MM.1S (cell line): ENCODE data around the gene NDUFS3.
"Not testable (repeated sequence)": the region's sequence is repeated elsewhere in the genome, so short reads cannot be mapped to it uniquely, and the experiment has no call there.

Experiments used
- DNase-seq: peaks from one replicate; pipeline ENCODE4 v3.0.0-alpha.2; 2015
- H2AFZ ChIP-seq: fragments of 300-600 bp; sonication (generic); 2 replicates; pipeline ENCODE4 v1.6.0; 2016; ENCODE audit warnings: antibody characterized with exemption, low read length
- H3F3A ChIP-seq: fragments of 300-600 bp; sonication (generic); 2 replicates; pipeline ENCODE4 v1.6.1; 2016; ENCODE audit warnings: mild to moderate bottlenecking, antibody characterized with exemption, low read length, moderate library complexity, mixed read lengths; ENCODE audit not compliant: insufficient read depth
- H3K27ac ChIP-seq: fragments of 300-600 bp; sonication (generic); 2 replicates; pipeline ENCODE4 v1.5.1; 2016; ENCODE audit warnings: mild to moderate bottlenecking, low read length
- H3K27me3 ChIP-seq: fragments of 300-600 bp; sonication (generic); replicated peaks from 2 replicates; pipeline ENCODE4 v1.6.0; 2016; ENCODE audit warnings: low read length; ENCODE audit not compliant: insufficient read depth
- H3K36me3 ChIP-seq: fragments of 300-600 bp; sonication (generic); replicated peaks from 2 replicates; pipeline ENCODE4 v1.6.1; 2016; ENCODE audit warnings: mild to moderate bottlenecking, low read length, mixed read lengths; ENCODE audit not compliant: insufficient read depth
- H3K4me1 ChIP-seq: fragments of 300-600 bp; sonication (generic); 2 replicates; pipeline ENCODE4 v1.6.1; 2016; ENCODE audit warnings: low read length, mixed read lengths
- H3K4me2 ChIP-seq: fragments of 300-600 bp; sonication (generic); 2 replicates; pipeline ENCODE4 v1.6.0; 2016; ENCODE audit warnings: low read depth, low read length
- H3K4me3 ChIP-seq: fragments of 300-600 bp; sonication (generic); 2 replicates; pipeline ENCODE4 v1.5.1; 2016; ENCODE audit warnings: low read length, mixed read lengths
- H3K79me2 ChIP-seq: fragments of 300-600 bp; sonication (generic); 2 replicates; pipeline ENCODE4 v1.6.1; 2016; ENCODE audit warnings: mixed run types, low read length, mixed read lengths
- H3K9ac ChIP-seq: fragments of 300-600 bp; sonication (generic); 2 replicates; pipeline ENCODE4 v1.6.1; 2016; ENCODE audit warnings: low read length, mixed read lengths
- H3K9me2 ChIP-seq: fragments of 300-600 bp; sonication (generic); replicated peaks from 2 replicates; pipeline ENCODE4 v1.6.1; 2016; ENCODE audit warnings: mild to moderate bottlenecking, low read length, mixed read lengths; ENCODE audit not compliant: insufficient read depth
- H3K9me3 ChIP-seq: fragments of 300-600 bp; sonication (generic); replicated peaks from 2 replicates; pipeline ENCODE4 v1.6.1; 2016; ENCODE audit warnings: mild to moderate bottlenecking, low read length, mixed read lengths; ENCODE audit not compliant: insufficient read depth
- H4K20me1 ChIP-seq: fragments of 300-600 bp; sonication (generic); 2 replicates; pipeline ENCODE4 v1.6.1; 2016; ENCODE audit warnings: mild to moderate bottlenecking, low read length, moderate library complexity, mixed read lengths; ENCODE audit not compliant: insufficient read depth
- CTCF ChIP-seq: fragments of 300-600 bp; sonication (generic); IDR thresholded peaks from 2 replicates; pipeline ENCODE4 v1.5.1; 2016; ENCODE audit warnings: antibody characterized with exemption, low read length, mixed read lengths
- EZH2 ChIP-seq: fragments of 300-600 bp; sonication (generic); optimal IDR thresholded peaks from 2 replicates; pipeline ENCODE3; 2017; ENCODE audit warnings: low read depth, mild to moderate bottlenecking, antibody characterized with exemption, low read length, mixed read lengths
- EZH2phosphoT487 ChIP-seq: fragments of 300-600 bp; sonication (generic); IDR thresholded peaks from 2 replicates; pipeline ENCODE4 v1.6.1; 2018; ENCODE audit warnings: antibody characterized with exemption, low read length

The NDUFS3 gene

GRCh38 chr11:47539681-47540039 is 39.2 kb upstream of the NDUFS3 start:
- no peak for DNase-seq
- Histone ChIP-seq H3K4me1 (no peaks in the 10 kb centered on the region), H3F3A (no peaks in the 10 kb centered on the region), H3K9ac (no peak overlapping the region), H3K9me2 (no peaks in the 10 kb centered on the region), H3K4me2 (no peak overlapping the region), H3K79me2 (peaks cover 100% of the 10 kb centered on the region), H3K4me3 (no peak overlapping the region), H2AFZ (no peak overlapping the region), H3K27me3 (no peaks in the 10 kb centered on the region), H3K36me3 (no peaks in the 10 kb centered on the region), H3K9me3 (no peaks in the 10 kb centered on the region), H3K27ac (no peak overlapping the region), H4K20me1 (peaks cover 52% of the 10 kb centered on the region)
- no peak for TF ChIP-seq EZH2phosphoT487
- no peak for TF ChIP-seq EZH2
- TF ChIP-seq CTCF: no peak

- no peak overlapping the region for H3K9ac ChIP-seq
- no peaks in the 10 kb centered on the region for H3K27me3 ChIP-seq
- H3F3A ChIP-seq: no peaks in the 10 kb centered on the region
- H3K4me2 ChIP-seq: no peak overlapping the region
- H4K20me1 ChIP-seq: peaks cover 56% of the 10 kb centered on the region
- H3K9me2 ChIP-seq: no peaks in the 10 kb centered on the region
- TF ChIP-seq EZH2phosphoT487 (no peak), EZH2 (no peak), CTCF (no peak)
- no peak for DNase-seq
- H3K9me3 ChIP-seq: no peaks in the 10 kb centered on the region
- peaks cover 98% of the 10 kb centered on the region for H3K79me2 ChIP-seq
- H3K4me3 ChIP-seq: no peak overlapping the region
- H2AFZ ChIP-seq: no peak overlapping the region
- no peaks in the 10 kb centered on the region for H3K36me3 ChIP-seq
- no peaks in the 10 kb centered on the region for H3K4me1 ChIP-seq
- H3K27ac ChIP-seq: no peak overlapping the region
Measured at GRCh38 chr11:47541070-47541469, 37.8 kb upstream of the NDUFS3 start.

- Histone ChIP-seq H4K20me1 (peaks cover 51% of the 10 kb centered on the region), H3K4me3 (no peak overlapping the region), H3F3A (no peaks in the 10 kb centered on the region; the same call in 1 of the 2 replicates), H2AFZ (no peak overlapping the region), H3K4me1 (0 out of 2 replicates have a peak, but pooled peaks cover 1% of the 10 kb centered on the region), H3K27me3 (no peaks in the 10 kb centered on the region), H3K9me2 (no peaks in the 10 kb centered on the region), H3K4me2 (no peak overlapping the region), H3K79me2 (peaks cover 98% of the 10 kb centered on the region), H3K9ac (no peak overlapping the region), H3K27ac (no peak overlapping the region), H3K9me3 (no peaks in the 10 kb centered on the region), H3K36me3 (no peaks in the 10 kb centered on the region)
- no peak for DNase-seq
- no peak for TF ChIP-seq EZH2phosphoT487
- TF ChIP-seq CTCF: no peak
- TF ChIP-seq EZH2: no peak
Measured at GRCh38 chr11:47545298-47545697, 33.6 kb upstream of the NDUFS3 start.

GRCh38 chr11:47546274-47546673 is 32.6 kb upstream of the NDUFS3 start:
- H3K27me3 ChIP-seq, H3K9me3 ChIP-seq, H3F3A ChIP-seq, H3K4me1 ChIP-seq, DNase-seq, H3K27ac ChIP-seq, H2AFZ ChIP-seq, H3K36me3 ChIP-seq, H3K4me2 ChIP-seq, H3K9me2 ChIP-seq, H3K9ac ChIP-seq, H3K4me3 ChIP-seq: not testable (repeated sequence)
- H4K20me1 ChIP-seq: peaks cover 54% of the 10 kb centered on the region
- H3K79me2 ChIP-seq: peaks cover 98% of the 10 kb centered on the region
